DOHH2 (cell line): Measurements from ENCODE around the gene EVX1.

ENCODE experiments used
- H3F3A ChIP-seq: fragments of 200-600 bp; sonication (generic), shearing (Covaris generic); 2 replicates; pipeline ENCODE4 v1.6.0; 2016; ENCODE audit warnings: antibody characterized with exemption, mild to moderate bottlenecking; ENCODE audit not compliant: control insufficient read depth, insufficient read depth
- H3K27ac ChIP-seq: fragments of 200-600 bp; sonication (generic); 2 replicates; pipeline ENCODE4 v1.5.1; 2014; ENCODE audit warnings: low read depth, mild to moderate bottlenecking, low read length, moderate library complexity
- H3K27me3 ChIP-seq: fragments of 200-600 bp; sonication (generic); 2 replicates; pipeline ENCODE4 v1.6.1; 2014; ENCODE audit warnings: mild to moderate bottlenecking, low read length, mixed read lengths; ENCODE audit not compliant: control insufficient read depth
- H3K36me3 ChIP-seq: fragments of 200-600 bp; sonication (generic); 2 replicates; pipeline ENCODE4 v1.6.1; 2014; ENCODE audit warnings: mild to moderate bottlenecking, low read length, moderate library complexity, mixed read lengths; ENCODE audit not compliant: control insufficient read depth
- H3K4me1 ChIP-seq: fragments of 200-600 bp; sonication (generic); 2 replicates; pipeline ENCODE4 v1.6.1; 2014; ENCODE audit warnings: mild to moderate bottlenecking, low read length, mixed read lengths; ENCODE audit not compliant: control insufficient read depth
- H3K4me2 ChIP-seq: fragments of 200-600 bp; sonication (generic); 2 replicates; pipeline ENCODE4 v1.6.0; 2014; ENCODE audit warnings: mild to moderate bottlenecking, low read length, moderate library complexity
- H3K4me3 ChIP-seq: fragments of 200-600 bp; sonication (generic); 2 replicates; pipeline ENCODE4 v1.5.1; 2014; ENCODE audit warnings: mild to moderate bottlenecking, low read length, mixed read lengths
- H3K79me2 ChIP-seq: fragments of 200-600 bp; sonication (generic); 2 replicates; pipeline ENCODE4 v1.6.1; 2014; ENCODE audit warnings: mild to moderate bottlenecking, low read length, mixed read lengths; ENCODE audit not compliant: control insufficient read depth
- H3K9me2 ChIP-seq: fragments of 200-600 bp; sonication (generic); replicated peaks from 2 replicates; pipeline ENCODE4 v1.6.1; 2014; ENCODE audit warnings: mild to moderate bottlenecking, low read length, mixed read lengths; ENCODE audit not compliant: control insufficient read depth
- H3K9me3 ChIP-seq: fragments of 200-600 bp; sonication (generic); 2 replicates; pipeline ENCODE4 v1.6.1; 2014; ENCODE audit warnings: antibody characterized with exemption, low read length, mixed read lengths; ENCODE audit not compliant: control insufficient read depth, insufficient read depth
- H4K20me1 ChIP-seq: fragments of 200-600 bp; sonication (generic); 2 replicates; pipeline ENCODE4 v1.6.0; 2014; ENCODE audit warnings: low read depth, mild to moderate bottlenecking, antibody characterized with exemption, low read length, moderate library complexity; ENCODE audit not compliant: control insufficient read depth, insufficient read depth
- EZH2phosphoT487 ChIP-seq: fragments of 200-600 bp; sonication (generic); IDR thresholded peaks from 2 replicates; pipeline ENCODE4 v1.6.1; 2017; ENCODE audit warnings: borderline replicate concordance, mild to moderate bottlenecking, antibody characterized with exemption, low read length, moderate library complexity, mixed read lengths
- TF ChIP-seq, protein P1 (sequence below): fragments of 200-600 bp; sonication (generic); IDR thresholded peaks from one replicate; pipeline ENCODE4 v1.5.1; 2014; ENCODE audit warnings: antibody characterized with exemption, mild to moderate bottlenecking, low read depth, low read length; ENCODE audit not compliant: poor library complexity, severe bottlenecking

Gene EVX1

DNA sequence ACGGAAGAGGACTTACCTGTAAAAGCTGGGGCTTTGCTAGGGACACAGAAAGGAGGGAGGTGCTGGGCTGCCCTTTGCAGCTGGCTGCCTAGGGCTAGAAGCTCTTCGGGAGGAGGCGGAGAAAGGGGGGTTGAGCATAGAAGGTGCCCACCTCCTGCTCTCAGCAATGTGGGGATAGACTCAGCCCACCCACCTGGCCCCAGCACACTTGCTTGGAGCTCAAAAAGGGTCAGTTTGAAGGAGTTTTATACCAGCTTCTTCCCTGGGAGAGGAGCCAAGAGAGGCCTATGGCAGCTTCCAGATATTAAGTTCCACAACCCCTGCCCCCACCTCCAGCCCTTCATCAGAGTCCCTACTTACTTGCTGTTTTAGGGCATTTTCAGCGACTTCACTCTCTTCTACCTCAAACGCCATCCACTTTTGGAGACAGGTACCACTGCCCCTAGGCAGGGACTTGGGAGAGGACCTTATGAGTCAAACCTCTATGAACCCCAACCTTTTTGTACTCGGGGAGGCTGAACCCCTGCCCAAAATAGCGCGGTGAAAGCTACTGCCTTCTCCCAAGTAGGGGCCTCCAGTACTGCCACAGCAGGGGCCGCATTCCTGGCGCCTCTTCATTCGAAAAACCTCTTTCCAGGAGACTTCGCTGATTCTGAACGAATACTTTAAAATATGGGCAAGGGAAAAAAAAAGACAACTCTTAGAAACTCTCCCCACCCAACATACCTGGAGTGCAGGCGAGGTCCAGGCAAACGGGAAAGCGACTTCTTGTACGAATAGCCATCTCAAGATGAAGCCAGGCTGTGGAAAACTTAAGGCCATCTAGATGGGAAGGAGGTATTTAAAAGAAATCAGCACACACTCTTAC is 1.2 kb upstream of the EVX1 start:
- H3K36me3 ChIP-seq = no peaks in the 10 kb centered on the region
- H3K4me2 ChIP-seq = no peak overlapping the region
- H3F3A ChIP-seq = no peaks in the 10 kb centered on the region
- TF ChIP-seq EZH2phosphoT487 = no peak
- TF ChIP-seq, protein P1, sequence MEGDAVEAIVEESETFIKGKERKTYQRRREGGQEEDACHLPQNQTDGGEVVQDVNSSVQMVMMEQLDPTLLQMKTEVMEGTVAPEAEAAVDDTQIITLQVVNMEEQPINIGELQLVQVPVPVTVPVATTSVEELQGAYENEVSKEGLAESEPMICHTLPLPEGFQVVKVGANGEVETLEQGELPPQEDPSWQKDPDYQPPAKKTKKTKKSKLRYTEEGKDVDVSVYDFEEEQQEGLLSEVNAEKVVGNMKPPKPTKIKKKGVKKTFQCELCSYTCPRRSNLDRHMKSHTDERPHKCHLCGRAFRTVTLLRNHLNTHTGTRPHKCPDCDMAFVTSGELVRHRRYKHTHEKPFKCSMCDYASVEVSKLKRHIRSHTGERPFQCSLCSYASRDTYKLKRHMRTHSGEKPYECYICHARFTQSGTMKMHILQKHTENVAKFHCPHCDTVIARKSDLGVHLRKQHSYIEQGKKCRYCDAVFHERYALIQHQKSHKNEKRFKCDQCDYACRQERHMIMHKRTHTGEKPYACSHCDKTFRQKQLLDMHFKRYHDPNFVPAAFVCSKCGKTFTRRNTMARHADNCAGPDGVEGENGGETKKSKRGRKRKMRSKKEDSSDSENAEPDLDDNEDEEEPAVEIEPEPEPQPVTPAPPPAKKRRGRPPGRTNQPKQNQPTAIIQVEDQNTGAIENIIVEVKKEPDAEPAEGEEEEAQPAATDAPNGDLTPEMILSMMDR = no peak
- H4K20me1 ChIP-seq = no peaks in the 10 kb centered on the region
- H3K79me2 ChIP-seq = no peaks in the 10 kb centered on the region
- H3K9me3 ChIP-seq = no peaks in the 10 kb centered on the region
- no peaks in the 10 kb centered on the region for H3K4me1 ChIP-seq
- no peak overlapping the region for H3K4me3 ChIP-seq
- no peaks in the 10 kb centered on the region for H3K9me2 ChIP-seq
- peaks cover 22% of the 10 kb centered on the region for H3K27me3 ChIP-seq
- H3K27ac ChIP-seq = no peak overlapping the region

DNA sequence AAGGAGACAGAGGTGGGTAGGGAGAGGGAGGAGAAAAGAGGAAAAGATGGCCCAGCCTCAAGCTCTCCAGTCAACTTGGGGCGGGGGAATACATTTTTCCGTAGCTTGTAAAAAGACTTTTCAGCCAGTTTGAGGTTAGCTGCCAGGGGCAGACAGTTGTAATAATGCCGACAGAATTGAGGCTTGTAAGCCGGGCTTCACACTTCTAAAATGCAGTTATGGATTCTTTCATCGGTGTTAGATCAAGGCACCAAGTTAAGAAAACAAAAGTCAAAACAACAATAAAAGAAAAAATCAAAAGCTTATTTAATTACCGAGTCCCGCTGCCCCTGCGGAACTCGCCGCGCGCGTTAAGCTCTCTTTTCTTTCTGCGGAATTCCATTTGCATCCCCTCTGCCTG is 448 bp upstream of the EVX1 start:
- no peaks in the 10 kb centered on the region for H3K79me2 ChIP-seq
- no peaks in the 10 kb centered on the region for H3K36me3 ChIP-seq
- no peaks in the 10 kb centered on the region for H3F3A ChIP-seq
- no peaks in the 10 kb centered on the region for H3K9me2 ChIP-seq
- no peaks in the 10 kb centered on the region for H4K20me1 ChIP-seq
- H3K4me3 ChIP-seq = no peak overlapping the region
- TF ChIP-seq, protein P1 = no peak
- no peaks in the 10 kb centered on the region for H3K4me1 ChIP-seq
- H3K27ac ChIP-seq = no peak overlapping the region
- no peaks in the 10 kb centered on the region for H3K9me3 ChIP-seq
- H3K27me3 ChIP-seq = peaks cover 30% of the 10 kb centered on the region
- H3K4me2 ChIP-seq = no peak overlapping the region

DNA sequence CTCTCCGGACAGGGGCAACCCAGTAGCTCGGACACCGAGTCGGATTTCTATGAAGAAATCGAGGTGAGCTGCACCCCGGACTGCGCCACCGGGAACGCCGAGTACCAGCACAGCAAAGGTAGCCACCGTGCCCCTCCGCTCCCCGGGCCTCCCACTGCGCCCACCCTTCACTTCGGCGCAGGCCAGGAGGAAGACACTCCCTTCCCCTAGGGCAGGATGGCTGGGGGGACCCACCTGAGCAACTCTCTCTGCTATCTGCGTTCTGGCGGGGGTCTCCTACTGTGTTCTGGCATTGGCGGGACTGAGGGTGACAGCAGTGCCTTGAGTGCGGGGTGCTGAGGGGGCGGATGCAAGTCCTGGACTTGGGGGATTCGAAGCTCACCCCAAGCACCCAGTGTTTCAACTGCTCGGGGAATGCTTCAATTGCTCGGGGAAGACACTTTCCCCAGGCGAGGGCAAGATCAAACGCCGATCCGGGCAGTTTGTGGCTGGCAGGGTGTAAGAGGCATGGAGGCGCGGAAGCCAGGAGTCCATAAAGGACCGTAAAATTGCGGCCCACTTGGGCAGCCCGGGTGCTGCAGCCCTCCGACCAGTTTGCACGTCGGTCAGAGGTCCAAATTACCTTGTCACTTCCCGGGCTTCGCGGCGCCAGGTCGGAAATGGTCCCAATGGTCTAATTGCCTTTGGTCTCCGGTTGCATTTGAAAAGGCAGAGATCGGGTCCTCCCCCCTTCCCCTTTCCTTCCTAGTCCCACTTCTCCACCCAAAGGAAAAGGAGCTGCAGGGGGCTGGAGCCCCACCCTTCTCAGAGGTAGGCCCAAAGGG is 950 bp downstream of the EVX1 start:
- Histone ChIP-seq H3K27me3 (peaks cover 44% of the 10 kb centered on the region), H3K36me3 (no peaks in the 10 kb centered on the region), H3K79me2 (no peaks in the 10 kb centered on the region), H3K4me1 (no peaks in the 10 kb centered on the region), H3K4me2 (no peak overlapping the region), H3K9me2 (no peaks in the 10 kb centered on the region), H3K4me3 (no peak overlapping the region), H3F3A (no peaks in the 10 kb centered on the region), H3K9me3 (no peaks in the 10 kb centered on the region), H4K20me1 (no peaks in the 10 kb centered on the region), H3K27ac (no peak overlapping the region)
- TF ChIP-seq, protein P1 = no peak
- TF ChIP-seq EZH2phosphoT487 = no peak
